ENCODE data around the gene CFAP43. TPM values are rescaled to one million over a fixed set of nuclear protein-coding genes. Genes with fewer than 3 reads are reported as not detected.
A peak's percentile ranks its signal among the peaks of the same experiment; 100 is the strongest.

The CFAP43 gene
- total and polyA plus RNA-seq, 2 experiments from 2014 or later, result 0.24 to 0.44 TPM

- Mint-ChIP-seq H3K4me3 (no peak overlapping the region), H3K9me3 (no peaks in the 10 kb centered on the region), H3K27ac (no peak overlapping the region), H3K27me3 (ENCODE audit: insufficient read depth, low read depth, poor library complexity) (no peaks in the 10 kb centered on the region), H3K4me1 (no peaks in the 10 kb centered on the region), H3K36me3 (ENCODE audit: low read depth) (no peaks in the 10 kb centered on the region)
- DNase-seq (ENCODE audit: low spot score) (peak; percentile 79), ATAC-seq (peak; percentile 76)
- Histone ChIP-seq H3K4me3 (no peak overlapping the region), H4K20me1 (replicated peaks; ENCODE audit: insufficient read depth) (no peaks in the 10 kb centered on the region), H3F3A (replicated peaks; ENCODE audit: low read depth) (no peaks in the 10 kb centered on the region), H3K27ac (ENCODE audit: low read depth) (no peak overlapping the region), H3K36me3 (ENCODE audit: insufficient read depth) (no peaks in the 10 kb centered on the region), H3K4me2 (no peak overlapping the region), H3K9me2 (ENCODE audit: insufficient read depth) (no peaks in the 10 kb centered on the region), H3K79me2 (replicated peaks; ENCODE audit: insufficient read depth) (no peaks in the 10 kb centered on the region), H3K27me3 (ENCODE audit: insufficient read depth) (no peaks in the 10 kb centered on the region), H3K4me1 (ENCODE audit: insufficient read depth) (no peaks in the 10 kb centered on the region), H2AFZ (no peak overlapping the region)
- TF ChIP-seq STAT1 (IDR thresholded peaks at IDR 0.05; ENCODE audit: unreplicated experiment), result no peak
- TF ChIP-seq CTCF (conservative IDR thresholded peaks at IDR 0.05; ENCODE audit: low read depth in 2 of 2), result peak; percentile 73 to 82
- TF ChIP-seq ZNF331 (CRISPR knock-in tag; IDR thresholded peaks at IDR 0.05; ENCODE audit: low read depth), result no peak
These were observed 22.5 kb downstream of the CFAP43 start for GRCh38 chr10:104209575-104210198.

GRCh38 chr10:104208730-104209129 is 23.4 kb downstream of the CFAP43 start:
- H3K4me1 ChIP-seq (ENCODE audit: insufficient read depth), result no peaks in the 10 kb centered on the region
- H3K79me2 ChIP-seq (replicated peaks; ENCODE audit: insufficient read depth), result no peaks in the 10 kb centered on the region
- Mint-ChIP-seq H3K27ac (no peak overlapping the region), H3K4me1 (no peaks in the 10 kb centered on the region), H3K36me3 (ENCODE audit: low read depth) (no peaks in the 10 kb centered on the region), H3K9me3 (no peaks in the 10 kb centered on the region), H3K27me3 (ENCODE audit: insufficient read depth, low read depth, poor library complexity) (no peaks in the 10 kb centered on the region), H3K4me3 (no peak overlapping the region)
- H3K4me3 ChIP-seq, result no peak overlapping the region
- H3K9me2 ChIP-seq (ENCODE audit: insufficient read depth), result no peaks in the 10 kb centered on the region
- no peak overlapping the region for H3K27ac ChIP-seq (ENCODE audit: low read depth)
- no peak overlapping the region for H3K4me2 ChIP-seq
- no peaks in the 10 kb centered on the region for H3K36me3 ChIP-seq (ENCODE audit: insufficient read depth)
- H4K20me1 ChIP-seq (replicated peaks; ENCODE audit: insufficient read depth), result no peaks in the 10 kb centered on the region
- ATAC-seq, result no peak
- DNase-seq (ENCODE audit: low spot score), result no peak
- H3F3A ChIP-seq (replicated peaks; ENCODE audit: low read depth), result no peaks in the 10 kb centered on the region
- no peak overlapping the region for H2AFZ ChIP-seq
- no peaks in the 10 kb centered on the region for H3K27me3 ChIP-seq (ENCODE audit: insufficient read depth)
- no peak for TF ChIP-seq CREB1 (CRISPR knock-in tag; IDR thresholded peaks at IDR 0.05; ENCODE audit: low read depth)
- TF ChIP-seq CTCF (conservative IDR thresholded peaks at IDR 0.05; ENCODE audit: low read depth in 2 of 2), result no peak
- no peak for TF ChIP-seq EZH2 (IDR thresholded peaks at IDR 0.05; ENCODE audit: low read depth, unreplicated experiment)
- TF ChIP-seq ZNF114 (CRISPR knock-in tag; IDR thresholded peaks at IDR 0.05), result no peak
- no peak for TF ChIP-seq ETS1 (IDR thresholded peaks at IDR 0.05)
- TF ChIP-seq EZH2phosphoT487 (IDR thresholded peaks at IDR 0.05; ENCODE audit: unreplicated experiment), result no peak
- TF ChIP-seq JUNB (IDR thresholded peaks at IDR 0.05; ENCODE audit: unreplicated experiment), result no peak
- TF ChIP-seq NANOG (IDR thresholded peaks at IDR 0.05; ENCODE audit: borderline replicate concordance), result no peak
- no peak for TF ChIP-seq POLR2AphosphoS5 (IDR thresholded peaks at IDR 0.05; ENCODE audit: low read depth)
- no peak for TF ChIP-seq STAT1 (IDR thresholded peaks at IDR 0.05; ENCODE audit: unreplicated experiment)

Measured in GM23338 (cell line).